ENCODE data around the gene OR1I1.
"Not testable (repeated sequence)": the region's sequence is repeated elsewhere in the genome, so short reads cannot be mapped to it uniquely, and the experiment has no call there.

The OR1I1 gene

DNA sequence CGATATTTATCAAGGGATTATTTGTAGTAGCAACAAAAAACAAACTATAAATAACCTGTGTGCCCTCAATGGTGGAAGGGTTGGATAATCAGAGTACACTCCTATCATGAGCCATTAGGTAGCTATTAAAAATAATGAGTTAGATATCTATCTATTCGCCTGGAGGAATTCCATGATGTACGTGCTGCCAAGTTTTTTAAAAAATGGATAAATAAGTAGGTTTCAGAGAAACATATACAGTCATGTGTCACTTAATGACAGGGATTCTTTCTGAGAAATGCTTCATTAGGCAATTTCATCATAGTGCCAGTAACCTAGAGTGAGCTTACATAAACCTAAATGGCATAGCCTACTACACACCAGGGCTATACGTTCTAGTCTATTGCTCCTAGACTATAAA is 6.2 kb upstream of the OR1I1 start:
- TF ChIP-seq ZNF274 (IDR thresholded peaks at IDR 0.05; ENCODE audit: low read depth, low read length), result no peak

DNA sequence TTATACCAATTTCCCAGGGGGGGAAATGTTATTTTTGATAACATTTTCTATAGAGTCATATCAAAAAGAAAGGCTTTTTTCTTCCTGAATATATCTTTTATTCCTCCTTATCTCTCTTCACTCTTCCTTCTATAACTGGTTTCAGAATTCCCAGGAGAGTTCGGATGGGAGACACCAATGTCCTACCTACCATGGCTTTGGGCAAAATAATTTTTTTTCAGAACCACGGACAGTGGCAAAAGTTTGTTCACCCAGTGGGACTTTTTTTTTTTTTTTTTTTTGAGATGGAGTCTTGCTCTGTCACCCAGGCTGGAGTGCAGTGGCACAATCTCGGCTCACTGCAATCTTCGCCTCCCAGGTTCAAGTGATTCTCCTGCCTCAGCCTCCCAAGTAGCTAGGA is 2.0 kb upstream of the OR1I1 start:
- H3K4me3 ChIP-seq (ENCODE audit: low read length), result not testable (repeated sequence)

More for the DNA sequence above, 6.2 kb upstream of the OR1I1 start:
- no peak overlapping the region for H3K4me3 ChIP-seq (ENCODE audit: low read length)

DNA sequence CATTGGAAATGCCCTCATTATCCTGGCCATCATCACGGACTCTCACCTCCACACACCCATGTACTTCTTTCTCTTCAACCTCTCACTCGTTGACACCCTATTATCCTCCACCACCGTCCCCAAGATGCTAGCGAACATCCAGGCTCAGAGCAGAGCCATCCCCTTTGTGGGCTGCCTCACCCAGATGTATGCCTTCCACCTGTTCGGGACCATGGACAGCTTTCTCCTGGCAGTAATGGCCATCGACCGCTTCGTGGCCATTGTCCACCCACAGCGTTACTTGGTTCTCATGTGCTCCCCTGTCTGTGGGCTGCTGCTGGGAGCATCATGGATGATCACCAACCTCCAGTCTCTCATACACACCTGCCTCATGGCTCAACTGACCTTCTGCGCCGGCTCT is 5.2 kb downstream of the OR1I1 start:
- H3K4me3 ChIP-seq (ENCODE audit: low read length), result no peak overlapping the region
- TF ChIP-seq ZNF274 (IDR thresholded peaks at IDR 0.05; ENCODE audit: low read depth, low read length), result no peak

DNA sequence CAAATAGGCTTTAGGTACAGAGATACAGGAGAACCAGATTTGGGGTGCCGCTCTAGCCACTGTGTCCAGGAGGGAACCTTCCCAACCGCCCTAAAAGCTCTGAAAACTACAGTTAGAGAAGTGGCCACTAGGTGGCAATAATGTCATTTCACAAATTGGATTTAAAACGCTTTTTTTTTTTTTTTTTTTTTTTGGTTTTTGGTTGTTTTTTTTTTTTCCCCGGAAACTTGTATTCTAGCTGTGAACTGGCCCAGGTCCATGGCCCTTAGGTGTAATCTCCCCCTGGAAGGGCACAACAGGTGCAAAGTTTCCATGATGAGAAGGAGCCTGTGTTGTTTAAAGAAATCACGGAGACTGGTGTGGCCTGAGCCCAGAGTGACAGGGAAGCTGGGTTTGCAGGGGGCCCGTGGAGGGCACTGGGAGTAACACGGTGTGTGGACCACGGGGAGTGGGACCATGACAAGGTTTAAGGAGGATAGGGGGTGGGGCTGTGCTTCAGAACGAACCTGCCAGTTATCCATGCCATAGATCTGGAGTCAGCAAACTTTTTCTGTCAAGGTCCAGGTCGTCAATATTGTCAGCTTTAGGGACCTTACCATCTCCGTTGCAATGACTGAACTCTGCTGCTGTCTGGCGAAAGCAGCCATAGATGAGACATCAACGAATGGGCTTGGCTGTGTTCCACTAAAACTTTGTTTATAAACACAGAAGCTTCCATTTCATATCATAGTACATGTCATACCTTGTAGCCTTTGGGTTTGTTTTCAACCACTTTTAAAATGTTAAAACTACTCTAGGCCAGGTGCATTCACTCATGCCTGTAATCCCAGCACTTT is 10.1 kb downstream of the OR1I1 start:
- no peak for TF ChIP-seq ZNF274 (IDR thresholded peaks at IDR 0.05; ENCODE audit: low read depth, low read length)
- H3K4me3 ChIP-seq (ENCODE audit: low read length), result no peak overlapping the region

- H3K4me3 ChIP-seq (ENCODE audit: low read length), result no peak overlapping the region
- no peak for TF ChIP-seq ZNF274 (IDR thresholded peaks at IDR 0.05; ENCODE audit: low read depth, low read length)
These were observed 11.0 kb downstream of the OR1I1 start for GRCh38 chr19:15093001-15093400.

- TF ChIP-seq ZNF274 (IDR thresholded peaks at IDR 0.05; ENCODE audit: low read depth, low read length), result no peak
- H3K4me3 ChIP-seq (ENCODE audit: low read length), result no peak overlapping the region
These were observed 14.2 kb downstream of the OR1I1 start for GRCh38 chr19:15096223-15096622.

- H3K4me3 ChIP-seq (ENCODE audit: low read length), result not testable (repeated sequence)
These were observed 16.0 kb downstream of the OR1I1 start for GRCh38 chr19:15097980-15098379.

DNA sequence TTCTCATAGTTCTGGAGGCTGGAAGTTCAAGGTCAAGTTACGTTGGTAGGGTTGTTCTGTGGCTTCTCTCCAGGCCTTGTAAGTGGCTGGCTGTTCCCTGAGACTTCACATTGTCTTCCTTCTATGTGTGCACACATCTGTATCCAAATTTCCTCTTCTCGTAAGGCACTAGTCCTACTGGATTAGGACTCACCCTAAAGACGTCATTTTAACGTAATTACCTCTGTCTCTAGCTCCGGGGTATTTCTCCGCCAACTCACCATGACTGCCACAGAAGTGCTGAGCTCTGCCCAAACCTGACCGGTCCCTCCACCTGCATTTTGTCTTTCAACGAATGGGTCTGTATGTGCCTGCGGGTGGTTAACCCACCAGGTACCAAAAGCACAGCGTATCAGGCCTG is 16.4 kb downstream of the OR1I1 start:
- no peak for TF ChIP-seq ZNF274 (IDR thresholded peaks at IDR 0.05; ENCODE audit: low read depth, low read length)
- H3K4me3 ChIP-seq (ENCODE audit: low read length), result no peak overlapping the region

- TF ChIP-seq ZNF274 (IDR thresholded peaks at IDR 0.05; ENCODE audit: low read depth, low read length), result no peak
- H3K4me3 ChIP-seq (ENCODE audit: low read length), result no peak overlapping the region
These were observed 17.1 kb downstream of the OR1I1 start for GRCh38 chr19:15099017-15099582.

GRCh38 chr19:15101479-15102082 is 19.6 kb downstream of the OR1I1 start:
- no peak for TF ChIP-seq ZNF274 (IDR thresholded peaks at IDR 0.05; ENCODE audit: low read depth, low read length)
- H3K4me3 ChIP-seq (ENCODE audit: low read length), result no peak overlapping the region

DNA sequence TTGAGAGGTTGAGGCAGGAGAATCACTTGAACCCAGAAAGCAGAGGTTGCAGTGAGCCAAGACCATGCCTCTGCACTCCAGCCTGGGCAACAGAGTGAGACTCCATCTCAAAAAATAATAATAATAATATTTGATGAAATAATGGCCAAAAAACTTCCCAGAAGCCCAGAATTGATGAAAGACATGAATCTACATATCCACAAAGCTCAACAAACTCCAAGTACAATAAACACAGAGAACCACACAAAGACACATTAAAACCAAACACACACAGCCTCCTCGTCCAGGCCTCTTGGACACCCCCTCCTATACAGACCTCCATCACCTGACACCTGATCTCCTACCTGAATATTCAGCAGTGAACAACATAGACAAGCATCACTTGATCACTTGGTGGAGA is 22.0 kb downstream of the OR1I1 start:
- no peak for TF ChIP-seq ZNF274 (IDR thresholded peaks at IDR 0.05; ENCODE audit: low read depth, low read length)
- H3K4me3 ChIP-seq (ENCODE audit: low read length), result no peak overlapping the region

DNA sequence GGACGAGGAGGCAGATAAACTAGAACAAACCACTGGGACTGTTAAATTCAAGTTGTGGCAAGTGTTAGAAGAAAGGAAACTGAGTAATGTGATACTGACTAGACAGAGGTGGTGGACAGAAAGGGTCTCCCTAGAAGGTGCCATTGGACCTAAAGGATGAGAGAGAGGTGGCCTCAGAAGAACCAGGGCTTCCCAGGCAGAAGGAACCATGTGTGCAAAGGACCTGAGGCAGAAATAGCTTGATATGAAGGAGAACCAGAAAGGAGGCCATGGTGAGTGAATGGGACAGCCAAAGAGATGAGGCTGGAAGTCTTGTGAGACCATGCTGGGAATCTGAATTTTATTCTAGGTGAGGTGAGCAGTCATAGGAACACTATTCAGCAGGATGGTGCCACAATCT is 22.4 kb downstream of the OR1I1 start:
- no peak for TF ChIP-seq ZNF274 (IDR thresholded peaks at IDR 0.05; ENCODE audit: low read depth, low read length)
- no peak overlapping the region for H3K4me3 ChIP-seq (ENCODE audit: low read length)

DNA sequence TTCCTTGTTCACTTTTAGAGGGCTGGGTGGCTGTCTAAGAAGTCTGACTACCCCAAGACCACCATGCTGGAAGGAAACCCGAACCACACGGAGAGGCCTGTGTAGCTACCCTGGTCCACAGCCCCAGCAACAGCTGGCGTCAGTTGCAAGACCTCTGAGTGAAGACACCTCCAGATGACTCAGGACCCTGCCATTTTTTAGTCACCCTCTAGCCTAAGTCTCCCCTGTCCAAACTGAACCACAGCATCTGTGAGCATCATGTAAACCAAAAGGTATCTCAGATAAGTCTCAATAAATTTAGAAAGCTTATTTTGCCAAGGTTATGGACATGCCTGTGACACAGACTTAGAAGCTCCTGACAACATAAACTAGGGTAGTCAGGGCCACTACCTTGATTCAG is 23.0 kb downstream of the OR1I1 start:
- no peak overlapping the region for H3K4me3 ChIP-seq (ENCODE audit: low read length)
- TF ChIP-seq ZNF274 (IDR thresholded peaks at IDR 0.05; ENCODE audit: low read depth, low read length), result no peak

GRCh38 chr19:15107061-15108010 is 25.3 kb downstream of the OR1I1 start, which contains the start of gene SYDE1:
SYDE1 (plus strand) TSS chr19:15107401; CDS start chr19:15107434, 33 bp downstream.
- no peak for TF ChIP-seq ZNF274 (IDR thresholded peaks at IDR 0.05; ENCODE audit: low read depth, low read length)
- no peak within 1 kb of the TSS; the same call in 1 of the 2 replicates for H3K4me3 ChIP-seq (ENCODE audit: low read length)
